Activated CD8-positive, alpha-beta memory T cell treated with anti-CD3 and anti-CD28 coated beads, Interleukin-2, amount 50 U/mL, for 24 hours (primary cell): ENCODE measurements around the gene REV3L.

Experiments used
- DNase-seq: peaks from one replicate; pipeline ENCODE4 v3.0.0-alpha.2; 2020; ENCODE audit errors: extremely low read depth

REV3L gene

GRCh38 chr6:111471533-111471932, 11.5 kb downstream of the REV3L start:
- no peak for DNase-seq

GRCh38 chr6:111470991-111471390, 12.0 kb downstream of the REV3L start:
- no peak for DNase-seq

GRCh38 chr6:111469543-111469942, 13.5 kb downstream of the REV3L start:
- DNase-seq: no peak

- DNase-seq: no peak
Measured at GRCh38 chr6:111468329-111469012, 14.5 kb downstream of the REV3L start.

- no peak for DNase-seq
Measured at GRCh38 chr6:111464184-111464583, 18.8 kb downstream of the REV3L start.

GRCh38 chr6:111462770-111463391, 20.1 kb downstream of the REV3L start:
- DNase-seq: no peak

- no peak for DNase-seq
Measured at GRCh38 chr6:111461860-111462259, 21.2 kb downstream of the REV3L start.

- no peak for DNase-seq
Measured at GRCh38 chr6:111458670-111459232, 24.3 kb downstream of the REV3L start.

- no peak for DNase-seq
Measured at GRCh38 chr6:111456208-111456607, 26.8 kb downstream of the REV3L start.

- no peak for DNase-seq
Measured at GRCh38 chr6:111450636-111451035, 32.4 kb downstream of the REV3L start.

- DNase-seq: no peak
Measured at GRCh38 chr6:111450087-111450486, 32.9 kb downstream of the REV3L start.

- DNase-seq: no peak
Measured at GRCh38 chr6:111449129-111449528, 33.9 kb downstream of the REV3L start.

- no peak for DNase-seq
Measured at GRCh38 chr6:111447051-111447450, 36.0 kb downstream of the REV3L start.

- DNase-seq: no peak
Measured at GRCh38 chr6:111445861-111446267, 37.2 kb downstream of the REV3L start.

GRCh38 chr6:111444794-111445193, 38.2 kb downstream of the REV3L start:
- no peak for DNase-seq

GRCh38 chr6:111441678-111442243, 41.3 kb downstream of the REV3L start:
- DNase-seq: no peak

GRCh38 chr6:111439171-111439570, 43.8 kb downstream of the REV3L start:
- no peak for DNase-seq

GRCh38 chr6:111437573-111437972, 45.4 kb downstream of the REV3L start:
- no peak for DNase-seq

GRCh38 chr6:111432511-111432910, 50.5 kb downstream of the REV3L start:
- DNase-seq: no peak

GRCh38 chr6:111430605-111431376, 52.2 kb downstream of the REV3L start:
- DNase-seq: no peak

- no peak for DNase-seq
Measured at GRCh38 chr6:111429571-111429970, 53.4 kb downstream of the REV3L start.

GRCh38 chr6:111428811-111429210, 54.2 kb downstream of the REV3L start:
- DNase-seq: no peak
